ENCODE measurements around the gene H2BK1.

The H2BK1 gene

GRCh38 chr7:151236406-151236805 lies 26.1 kb upstream of the H2BK1 start:
- Histone ChIP-seq H3K9me3 (ENCODE audit: low read length) (no peaks in the 10 kb centered on the region), H3K27ac (ENCODE audit: low read depth, low read length, poor library complexity, severe bottlenecking) (no peak overlapping the region), H4K20me1 (ENCODE audit: insufficient read depth, low read length) (no peaks in the 10 kb centered on the region), H3F3A (ENCODE audit: insufficient read depth, low read length) (no peaks in the 10 kb centered on the region), H3K79me2 (ENCODE audit: insufficient read depth, low read length) (peaks cover 11% of the 10 kb centered on the region; the same call in 1 of the 2 replicates), H3K36me3 (ENCODE audit: insufficient read depth, low read length) (peaks cover 60% of the 10 kb centered on the region), H3K4me2 (ENCODE audit: low read length) (no peak overlapping the region), H3K4me1 (ENCODE audit: insufficient read depth, low read length, severe bottlenecking) (peaks cover 18% of the 10 kb centered on the region), H3K9me2 (ENCODE audit: low read depth, low read length) (no peaks in the 10 kb centered on the region), H3K4me3 (ENCODE audit: low read depth, low read length, poor library complexity, severe bottlenecking) (no peak overlapping the region), H3K27me3 (ENCODE audit: insufficient read depth, low read length) (no peaks in the 10 kb centered on the region), H3K9ac (ENCODE audit: low read length) (no peak overlapping the region), H2AFZ (ENCODE audit: low read length) (no peak overlapping the region)
- TF ChIP-seq EZH2 (IDR thresholded peaks at IDR 0.05; ENCODE audit: borderline replicate concordance, low read length) (no peak), CTCF (IDR thresholded peaks at IDR 0.05; ENCODE audit: low read length) (no peak)

- TF ChIP-seq EZH2 (IDR thresholded peaks at IDR 0.05; ENCODE audit: borderline replicate concordance, low read length), result no peak
- Histone ChIP-seq H3K4me1 (ENCODE audit: insufficient read depth, low read length, severe bottlenecking) (peaks cover 21% of the 10 kb centered on the region), H3K79me2 (ENCODE audit: insufficient read depth, low read length) (peaks cover 11% of the 10 kb centered on the region; the same call in 1 of the 2 replicates), H3K4me2 (ENCODE audit: low read length) (no peak overlapping the region), H3F3A (ENCODE audit: insufficient read depth, low read length) (no peaks in the 10 kb centered on the region), H3K9ac (ENCODE audit: low read length) (no peak overlapping the region), H2AFZ (ENCODE audit: low read length) (no peak overlapping the region), H3K9me3 (ENCODE audit: low read length) (no peaks in the 10 kb centered on the region), H3K27me3 (ENCODE audit: insufficient read depth, low read length) (no peaks in the 10 kb centered on the region), H3K4me3 (ENCODE audit: low read depth, low read length, poor library complexity, severe bottlenecking) (no peak overlapping the region), H3K27ac (ENCODE audit: low read depth, low read length, poor library complexity, severe bottlenecking) (no peak overlapping the region), H3K36me3 (ENCODE audit: insufficient read depth, low read length) (peaks cover 60% of the 10 kb centered on the region), H4K20me1 (ENCODE audit: insufficient read depth, low read length) (no peaks in the 10 kb centered on the region), H3K9me2 (ENCODE audit: low read depth, low read length) (no peaks in the 10 kb centered on the region)
Observed at GRCh38 chr7:151235091-151235787, 25.0 kb upstream of the H2BK1 start.

GRCh38 chr7:151233804-151234203 lies 23.5 kb upstream of the H2BK1 start:
- Histone ChIP-seq H3K4me3 (ENCODE audit: low read depth, low read length, poor library complexity, severe bottlenecking) (peak overlapping the region; percentile 91), H3K27ac (ENCODE audit: low read depth, low read length, poor library complexity, severe bottlenecking) (no peak overlapping the region), H3K27me3 (ENCODE audit: insufficient read depth, low read length) (no peaks in the 10 kb centered on the region), H3K9me3 (ENCODE audit: low read length) (no peaks in the 10 kb centered on the region), H3K9ac (ENCODE audit: low read length) (peak overlapping the region; percentile 93), H3K79me2 (ENCODE audit: insufficient read depth, low read length) (peaks cover 11% of the 10 kb centered on the region; the same call in 1 of the 2 replicates), H2AFZ (ENCODE audit: low read length) (no peak overlapping the region), H3K4me2 (ENCODE audit: low read length) (peak overlapping the region; percentile 96), H3K36me3 (ENCODE audit: insufficient read depth, low read length) (peaks cover 51% of the 10 kb centered on the region), H3K9me2 (ENCODE audit: low read depth, low read length) (no peaks in the 10 kb centered on the region), H3F3A (ENCODE audit: insufficient read depth, low read length) (no peaks in the 10 kb centered on the region), H4K20me1 (ENCODE audit: insufficient read depth, low read length) (no peaks in the 10 kb centered on the region), H3K4me1 (ENCODE audit: insufficient read depth, low read length, severe bottlenecking) (peaks cover 21% of the 10 kb centered on the region)
- TF ChIP-seq EZH2 (IDR thresholded peaks at IDR 0.05; ENCODE audit: borderline replicate concordance, low read length), result no peak
- TF ChIP-seq CTCF (IDR thresholded peaks at IDR 0.05; ENCODE audit: low read length), result no peak
